ENCODE measurements around the gene RBBP8NL. TPM values are rescaled to one million over a fixed set of nuclear protein-coding genes. Genes with fewer than 3 reads are reported as not detected.

RBBP8NL gene
- total and polyA plus RNA-seq, 2 experiments from 2014 or later, result 0.10 to 1.1 TPM

- Histone ChIP-seq H3K36me3 (ENCODE audit: insufficient read depth) (no peaks in the 10 kb centered on the region), H3K79me2 (replicated peaks; ENCODE audit: insufficient read depth) (no peaks in the 10 kb centered on the region), H3K9me2 (ENCODE audit: insufficient read depth) (no peaks in the 10 kb centered on the region), H4K20me1 (replicated peaks; ENCODE audit: insufficient read depth) (no peaks in the 10 kb centered on the region), H3K27ac (ENCODE audit: low read depth) (no peak overlapping the region), H3F3A (replicated peaks; ENCODE audit: low read depth) (0 out of 2 replicates have a peak, but pooled peaks cover 3% of the 10 kb centered on the region), H3K27me3 (ENCODE audit: insufficient read depth) (no peaks in the 10 kb centered on the region), H3K4me1 (ENCODE audit: insufficient read depth) (no peaks in the 10 kb centered on the region), H3K4me2 (no peak overlapping the region), H2AFZ (no peak overlapping the region), H3K4me3 (no peak overlapping the region)
- peaks cover 5% of the 10 kb centered on the region for H3K4me1 Mint-ChIP-seq
- no peaks in the 10 kb centered on the region for H3K36me3 Mint-ChIP-seq (ENCODE audit: low read depth)
- DNase-seq (ENCODE audit: low spot score) (no peak), ATAC-seq (no peak; the same call in 2 of the 3 replicates)
- peaks cover 5% of the 10 kb centered on the region for H3K27me3 Mint-ChIP-seq (ENCODE audit: insufficient read depth, low read depth, poor library complexity)
- no peaks in the 10 kb centered on the region for H3K9me3 Mint-ChIP-seq
- TF ChIP-seq EZH2 (IDR thresholded peaks at IDR 0.05; ENCODE audit: low read depth, unreplicated experiment) (no peak), REST (IDR thresholded peaks at IDR 0.05; ENCODE audit: unreplicated experiment) (no peak), ETS1 (IDR thresholded peaks at IDR 0.05) (no peak), JUNB (IDR thresholded peaks at IDR 0.05; ENCODE audit: unreplicated experiment) (no peak), ZNF331 (CRISPR knock-in tag; IDR thresholded peaks at IDR 0.05; ENCODE audit: low read depth) (no peak), STAT1 (IDR thresholded peaks at IDR 0.05; ENCODE audit: unreplicated experiment) (no peak), POLR2AphosphoS5 (IDR thresholded peaks at IDR 0.05; ENCODE audit: low read depth) (no peak), ZNF462 (CRISPR knock-in tag; IDR thresholded peaks at IDR 0.05) (no peak), ZNF114 (CRISPR knock-in tag; IDR thresholded peaks at IDR 0.05) (no peak)
- TF ChIP-seq, protein P1, sequence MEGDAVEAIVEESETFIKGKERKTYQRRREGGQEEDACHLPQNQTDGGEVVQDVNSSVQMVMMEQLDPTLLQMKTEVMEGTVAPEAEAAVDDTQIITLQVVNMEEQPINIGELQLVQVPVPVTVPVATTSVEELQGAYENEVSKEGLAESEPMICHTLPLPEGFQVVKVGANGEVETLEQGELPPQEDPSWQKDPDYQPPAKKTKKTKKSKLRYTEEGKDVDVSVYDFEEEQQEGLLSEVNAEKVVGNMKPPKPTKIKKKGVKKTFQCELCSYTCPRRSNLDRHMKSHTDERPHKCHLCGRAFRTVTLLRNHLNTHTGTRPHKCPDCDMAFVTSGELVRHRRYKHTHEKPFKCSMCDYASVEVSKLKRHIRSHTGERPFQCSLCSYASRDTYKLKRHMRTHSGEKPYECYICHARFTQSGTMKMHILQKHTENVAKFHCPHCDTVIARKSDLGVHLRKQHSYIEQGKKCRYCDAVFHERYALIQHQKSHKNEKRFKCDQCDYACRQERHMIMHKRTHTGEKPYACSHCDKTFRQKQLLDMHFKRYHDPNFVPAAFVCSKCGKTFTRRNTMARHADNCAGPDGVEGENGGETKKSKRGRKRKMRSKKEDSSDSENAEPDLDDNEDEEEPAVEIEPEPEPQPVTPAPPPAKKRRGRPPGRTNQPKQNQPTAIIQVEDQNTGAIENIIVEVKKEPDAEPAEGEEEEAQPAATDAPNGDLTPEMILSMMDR (conservative IDR thresholded peaks at IDR 0.05; ENCODE audit: low read depth in 2 of 2), result no peak
- no peak overlapping the region for H3K27ac Mint-ChIP-seq
- H3K4me3 Mint-ChIP-seq, result no peak overlapping the region
Observed at GRCh38 chr20:62466806-62467537, 39.6 kb upstream of the RBBP8NL start.

Data from GM23338 (cell line).